Measurements from ENCODE around the gene APOM. TPM values are rescaled to one million over a fixed set of nuclear protein-coding genes. Genes with fewer than 3 reads are reported as not detected.

Gene APOM
- total RNA-seq, 1 experiment from 2014 or later = 3.5 TPM

DNA sequence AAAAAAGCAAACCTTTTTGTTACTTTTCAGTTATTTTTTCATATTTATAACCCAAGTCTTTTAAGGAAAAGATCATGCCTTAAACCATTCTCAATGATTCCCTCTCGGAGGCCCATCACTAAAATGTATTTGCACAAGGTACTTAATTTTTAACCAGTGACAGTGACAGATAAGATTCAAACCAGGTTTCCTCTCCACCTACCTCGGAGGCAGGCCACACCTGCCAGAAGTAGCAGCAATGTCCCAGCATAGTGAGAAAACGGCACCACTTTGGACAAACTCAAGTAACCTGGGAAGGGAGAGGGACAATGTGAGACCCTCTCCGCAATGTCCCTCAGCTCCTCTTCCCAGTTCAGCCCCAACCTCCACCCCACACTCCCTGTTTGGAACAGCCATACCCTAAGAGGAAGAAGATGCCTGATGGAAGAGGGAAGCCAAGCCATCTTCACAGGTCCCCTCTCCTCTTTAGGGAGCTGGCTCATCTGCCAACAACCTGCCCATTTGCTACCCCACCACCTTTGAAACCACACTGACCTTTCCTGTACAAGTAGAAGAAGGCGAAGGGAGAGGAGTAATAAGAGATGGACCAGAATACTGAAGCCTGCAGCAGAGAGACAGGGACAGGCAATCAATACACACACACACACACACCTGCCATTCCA lies 45.2 kb downstream of the APOM start:
- TF ChIP-seq ZBTB21 (CRISPR knock-in tag; IDR thresholded peaks at IDR 0.05; ENCODE audit: borderline replicate concordance) (no peak), TCF7 (CRISPR knock-in tag; IDR thresholded peaks at IDR 0.05; ENCODE audit: low read depth) (no peak), TEAD1 (CRISPR knock-in tag; IDR thresholded peaks at IDR 0.05) (no peak), ELF4 (CRISPR knock-in tag; IDR thresholded peaks at IDR 0.05; ENCODE audit: low read depth) (no peak), OVOL2 (CRISPR knock-in tag; IDR thresholded peaks at IDR 0.05; ENCODE audit: borderline replicate concordance) (no peak), JAZF1 (CRISPR knock-in tag; IDR thresholded peaks at IDR 0.05) (no peak), RELA (CRISPR knock-in tag; IDR thresholded peaks at IDR 0.05; ENCODE audit: borderline replicate concordance) (no peak), E2F4 (CRISPR knock-in tag; IDR thresholded peaks at IDR 0.05; ENCODE audit: borderline replicate concordance, low read depth) (no peak), GABPB1 (CRISPR knock-in tag; IDR thresholded peaks at IDR 0.05) (no peak), JUN (CRISPR knock-in tag; IDR thresholded peaks at IDR 0.05) (no peak), ZNF263 (CRISPR knock-in tag; IDR thresholded peaks at IDR 0.05; ENCODE audit: low read depth) (no peak)
- TF ChIP-seq, protein P1, sequence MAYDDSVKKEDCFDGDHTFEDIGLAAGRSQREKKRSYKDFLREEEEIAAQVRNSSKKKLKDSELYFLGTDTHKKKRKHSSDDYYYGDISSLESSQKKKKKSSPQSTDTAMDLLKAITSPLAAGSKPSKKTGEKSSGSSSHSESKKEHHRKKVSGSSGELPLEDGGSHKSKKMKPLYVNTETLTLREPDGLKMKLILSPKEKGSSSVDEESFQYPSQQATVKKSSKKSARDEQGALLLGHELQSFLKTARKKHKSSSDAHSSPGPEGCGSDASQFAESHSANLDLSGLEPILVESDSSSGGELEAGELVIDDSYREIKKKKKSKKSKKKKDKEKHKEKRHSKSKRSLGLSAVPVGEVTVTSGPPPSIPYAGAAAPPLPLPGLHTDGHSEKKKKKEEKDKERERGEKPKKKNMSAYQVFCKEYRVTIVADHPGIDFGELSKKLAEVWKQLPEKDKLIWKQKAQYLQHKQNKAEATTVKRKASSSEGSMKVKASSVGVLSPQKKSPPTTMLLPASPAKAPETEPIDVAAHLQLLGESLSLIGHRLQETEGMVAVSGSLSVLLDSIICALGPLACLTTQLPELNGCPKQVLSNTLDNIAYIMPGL (CRISPR knock-in tag; IDR thresholded peaks at IDR 0.05) = no peak
- TF ChIP-seq, protein P2, sequence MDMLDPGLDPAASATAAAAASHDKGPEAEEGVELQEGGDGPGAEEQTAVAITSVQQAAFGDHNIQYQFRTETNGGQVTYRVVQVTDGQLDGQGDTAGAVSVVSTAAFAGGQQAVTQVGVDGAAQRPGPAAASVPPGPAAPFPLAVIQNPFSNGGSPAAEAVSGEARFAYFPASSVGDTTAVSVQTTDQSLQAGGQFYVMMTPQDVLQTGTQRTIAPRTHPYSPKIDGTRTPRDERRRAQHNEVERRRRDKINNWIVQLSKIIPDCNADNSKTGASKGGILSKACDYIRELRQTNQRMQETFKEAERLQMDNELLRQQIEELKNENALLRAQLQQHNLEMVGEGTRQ (CRISPR knock-in tag; IDR thresholded peaks at IDR 0.05) = no peak
- TF ChIP-seq, protein P3, sequence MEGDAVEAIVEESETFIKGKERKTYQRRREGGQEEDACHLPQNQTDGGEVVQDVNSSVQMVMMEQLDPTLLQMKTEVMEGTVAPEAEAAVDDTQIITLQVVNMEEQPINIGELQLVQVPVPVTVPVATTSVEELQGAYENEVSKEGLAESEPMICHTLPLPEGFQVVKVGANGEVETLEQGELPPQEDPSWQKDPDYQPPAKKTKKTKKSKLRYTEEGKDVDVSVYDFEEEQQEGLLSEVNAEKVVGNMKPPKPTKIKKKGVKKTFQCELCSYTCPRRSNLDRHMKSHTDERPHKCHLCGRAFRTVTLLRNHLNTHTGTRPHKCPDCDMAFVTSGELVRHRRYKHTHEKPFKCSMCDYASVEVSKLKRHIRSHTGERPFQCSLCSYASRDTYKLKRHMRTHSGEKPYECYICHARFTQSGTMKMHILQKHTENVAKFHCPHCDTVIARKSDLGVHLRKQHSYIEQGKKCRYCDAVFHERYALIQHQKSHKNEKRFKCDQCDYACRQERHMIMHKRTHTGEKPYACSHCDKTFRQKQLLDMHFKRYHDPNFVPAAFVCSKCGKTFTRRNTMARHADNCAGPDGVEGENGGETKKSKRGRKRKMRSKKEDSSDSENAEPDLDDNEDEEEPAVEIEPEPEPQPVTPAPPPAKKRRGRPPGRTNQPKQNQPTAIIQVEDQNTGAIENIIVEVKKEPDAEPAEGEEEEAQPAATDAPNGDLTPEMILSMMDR (IDR thresholded peaks at IDR 0.05) = no peak
- TF ChIP-seq, protein P4, sequence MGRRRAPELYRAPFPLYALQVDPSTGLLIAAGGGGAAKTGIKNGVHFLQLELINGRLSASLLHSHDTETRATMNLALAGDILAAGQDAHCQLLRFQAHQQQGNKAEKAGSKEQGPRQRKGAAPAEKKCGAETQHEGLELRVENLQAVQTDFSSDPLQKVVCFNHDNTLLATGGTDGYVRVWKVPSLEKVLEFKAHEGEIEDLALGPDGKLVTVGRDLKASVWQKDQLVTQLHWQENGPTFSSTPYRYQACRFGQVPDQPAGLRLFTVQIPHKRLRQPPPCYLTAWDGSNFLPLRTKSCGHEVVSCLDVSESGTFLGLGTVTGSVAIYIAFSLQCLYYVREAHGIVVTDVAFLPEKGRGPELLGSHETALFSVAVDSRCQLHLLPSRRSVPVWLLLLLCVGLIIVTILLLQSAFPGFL (CRISPR knock-in tag; IDR thresholded peaks at IDR 0.05; ENCODE audit: borderline replicate concordance) = no peak
- H3K9me3 Mint-ChIP-seq = no peaks in the 10 kb centered on the region
- H3K27me3 Mint-ChIP-seq (ENCODE audit: low read depth) = no peaks in the 10 kb centered on the region; the same call in 1 of the 2 replicates
- ChIA-PET CTCF (interaction anchor here (1.2 kb wide), 1 partner anchor 11 kb away, joined by 3 read pairs; no protein-coding TSS in a partner anchor), POLR2A (no interaction called here)
- H3K4me1 Mint-ChIP-seq = peaks cover 12% of the 10 kb centered on the region
- no peak overlapping the region for H3K27ac Mint-ChIP-seq
- DNase-seq (ENCODE audit: low spot score) (no peak), ATAC-seq (no peak)
- peaks cover 7% of the 10 kb centered on the region; the same call in 1 of the 2 replicates for H3K36me3 Mint-ChIP-seq
- H3K4me3 Mint-ChIP-seq = peak overlapping the region; percentile 95

GRCh38 chr6:31701666-31702404 lies 46.1 kb downstream of the APOM start:
- POLR2A ChIA-PET = no interaction called here
- ATAC-seq = no peak
- TF ChIP-seq ZSCAN18 (CRISPR knock-in tag; IDR thresholded peaks at IDR 0.05) = no peak
- TF ChIP-seq ELF4 (CRISPR knock-in tag; IDR thresholded peaks at IDR 0.05; ENCODE audit: low read depth) = no peak
- no peak for TF ChIP-seq ZNF121 (CRISPR knock-in tag; IDR thresholded peaks at IDR 0.05)
- TF ChIP-seq ERG (CRISPR knock-in tag; IDR thresholded peaks at IDR 0.05) = no peak
- no peak for TF ChIP-seq IRF2 (CRISPR knock-in tag; IDR thresholded peaks at IDR 0.05; ENCODE audit: borderline replicate concordance, low read depth)
- TF ChIP-seq, protein P5, sequence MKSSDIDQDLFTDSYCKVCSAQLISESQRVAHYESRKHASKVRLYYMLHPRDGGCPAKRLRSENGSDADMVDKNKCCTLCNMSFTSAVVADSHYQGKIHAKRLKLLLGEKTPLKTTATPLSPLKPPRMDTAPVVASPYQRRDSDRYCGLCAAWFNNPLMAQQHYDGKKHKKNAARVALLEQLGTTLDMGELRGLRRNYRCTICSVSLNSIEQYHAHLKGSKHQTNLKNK (CRISPR knock-in tag; IDR thresholded peaks at IDR 0.05) = no peak

More at GRCh38 chr6:31701666-31702404, 46.1 kb downstream of the APOM start:
- peaks cover 3% of the 10 kb centered on the region; the same call in 1 of the 2 replicates for H3K27me3 Mint-ChIP-seq (ENCODE audit: low read depth)
- peaks cover 12% of the 10 kb centered on the region for H3K4me1 Mint-ChIP-seq
- H3K9me3 Mint-ChIP-seq = no peaks in the 10 kb centered on the region
- CTCF ChIA-PET = interaction anchor here (1.8 to 2.2 kb wide), 3 partner anchors 12 to 250 kb away, joined by 5 to 15 read pairs (median 10); no protein-coding TSS in a partner anchor
- no peaks in the 10 kb centered on the region; the same call in 1 of the 2 replicates for H3K36me3 Mint-ChIP-seq
- no peak for DNase-seq (ENCODE audit: low spot score)
- peak overlapping the region; percentile 95 for H3K4me3 Mint-ChIP-seq
- H3K27ac Mint-ChIP-seq = peak overlapping the region; percentile 94
